ENCODE data around the gene PHETA1.
A peak's percentile ranks its signal among the peaks of the same experiment; 100 is the strongest.

Gene PHETA1

DNA sequence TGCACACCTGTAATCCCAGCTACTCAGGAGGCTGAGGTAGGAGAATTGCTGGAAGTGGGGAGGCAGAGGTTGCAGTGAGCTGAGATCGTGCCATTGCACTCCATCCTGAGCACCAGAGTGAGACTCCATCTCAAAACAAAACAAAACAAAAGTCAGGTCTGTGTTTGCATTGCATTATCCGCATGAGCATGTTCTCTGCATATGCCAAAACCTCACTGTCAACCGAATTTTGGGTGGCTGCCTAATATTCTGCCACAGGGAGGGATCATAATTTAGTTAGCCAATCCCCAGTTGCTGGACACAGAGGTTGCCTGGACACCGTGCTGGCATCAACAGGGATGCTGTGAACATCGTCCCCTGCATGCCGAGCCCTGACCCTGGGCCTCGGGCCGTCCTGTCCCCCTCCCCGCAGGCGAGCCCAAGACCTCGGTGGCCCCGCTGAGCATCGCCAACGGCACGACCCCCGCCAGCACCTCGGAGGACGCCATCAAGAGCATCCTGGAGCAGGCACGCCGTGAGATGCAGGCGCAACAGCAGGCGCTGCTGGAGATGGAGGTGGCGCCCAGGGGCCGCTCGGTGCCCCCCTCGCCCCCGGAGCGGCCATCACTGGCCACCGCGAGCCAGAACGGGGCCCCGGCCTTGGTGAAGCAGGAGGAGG lies 49.2 kb downstream of the PHETA1 start:
- no peak for DNase-seq

DNA sequence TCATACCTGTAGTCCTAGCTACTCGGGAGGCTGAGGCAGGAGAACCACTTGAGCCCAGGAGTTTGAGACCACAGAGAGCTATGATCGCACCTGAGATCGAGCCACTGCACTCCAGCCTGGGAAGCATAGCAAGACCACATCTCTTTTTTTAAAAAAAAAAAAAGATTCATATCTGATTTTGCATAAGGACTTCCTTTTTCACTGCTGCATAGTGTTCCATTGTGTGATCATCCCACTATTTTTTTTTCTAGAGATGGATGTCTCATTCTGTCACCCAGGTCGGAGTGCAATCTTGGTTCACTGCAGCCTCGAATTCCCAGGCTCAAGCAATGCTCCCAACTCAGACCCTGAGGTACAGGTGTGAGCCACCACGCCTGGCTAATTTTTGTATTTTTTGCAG lies 50.4 kb downstream of the PHETA1 start:
- DNase-seq: no peak

DNA sequence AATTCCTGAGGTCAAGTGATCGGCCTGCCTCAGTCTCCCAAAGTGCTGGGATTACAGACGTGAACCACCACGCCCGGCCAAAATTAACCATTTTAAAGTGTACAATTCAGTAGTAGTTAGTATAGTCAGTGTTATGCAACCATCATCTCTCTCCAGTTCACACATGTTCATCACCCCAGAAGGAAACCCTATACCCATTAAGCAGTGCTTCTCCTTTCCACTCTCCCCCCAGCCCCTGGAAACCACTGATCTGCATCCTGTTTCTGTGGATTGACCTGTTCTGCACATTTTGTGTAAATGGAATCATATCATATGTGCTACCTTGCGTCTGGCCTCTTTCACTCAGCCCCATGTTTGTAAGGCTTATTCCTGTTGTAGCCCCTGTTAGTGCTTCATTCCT lies 52.2 kb downstream of the PHETA1 start:
- DNase-seq: no peak

DNA sequence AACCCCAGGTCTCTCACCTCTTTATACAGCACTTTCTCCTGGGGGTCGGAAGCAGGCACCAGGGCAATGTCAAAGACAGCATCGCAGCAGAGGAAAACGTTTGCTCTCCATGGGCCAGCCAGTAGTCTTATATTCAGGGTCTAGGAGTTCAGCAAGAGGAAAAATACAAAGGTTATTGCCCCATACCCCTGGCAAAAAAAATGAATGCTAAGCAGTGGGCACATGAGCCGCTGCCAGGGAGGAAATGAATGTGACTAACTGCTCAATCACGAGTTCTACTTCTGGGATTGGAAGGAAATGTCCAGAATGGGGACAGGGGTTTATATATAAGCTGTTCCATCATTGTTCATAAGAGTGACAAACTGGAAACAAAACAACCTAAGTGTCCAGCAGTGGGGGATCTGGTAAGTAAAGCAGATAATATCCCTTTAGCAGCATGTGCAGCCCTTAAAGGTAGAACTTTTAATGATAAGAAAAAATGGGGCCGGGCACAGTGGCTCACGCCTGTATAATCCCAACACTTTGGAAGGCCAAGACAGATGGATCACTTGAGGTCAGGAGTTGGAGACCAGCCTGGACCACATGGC lies 53.8 kb downstream of the PHETA1 start:
- peak in 1 of 2 donors; percentile 37 for DNase-seq

DNA sequence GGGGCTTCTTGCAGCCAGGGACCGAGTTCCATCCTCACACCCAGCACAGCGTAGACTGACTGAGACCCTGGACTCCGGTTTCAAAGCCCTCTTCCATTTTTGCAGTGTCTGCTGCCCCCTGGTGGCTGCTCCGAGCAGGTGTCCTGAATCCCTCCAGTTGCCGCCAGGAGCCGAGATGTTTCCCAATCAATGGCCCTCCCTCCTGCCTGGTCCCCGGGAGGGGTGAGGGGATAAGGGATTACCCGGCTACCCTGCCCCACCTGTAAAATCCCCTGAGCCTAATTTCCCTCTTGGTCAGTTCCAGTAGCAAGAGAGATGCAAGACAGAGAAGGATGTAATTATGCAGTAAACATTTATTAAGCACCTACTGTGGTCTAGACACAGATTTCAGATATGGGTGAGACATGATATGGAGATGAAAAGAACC lies 55.0 kb downstream of the PHETA1 start:
- DNase-seq: peak; percentile 60 to 66

DNA sequence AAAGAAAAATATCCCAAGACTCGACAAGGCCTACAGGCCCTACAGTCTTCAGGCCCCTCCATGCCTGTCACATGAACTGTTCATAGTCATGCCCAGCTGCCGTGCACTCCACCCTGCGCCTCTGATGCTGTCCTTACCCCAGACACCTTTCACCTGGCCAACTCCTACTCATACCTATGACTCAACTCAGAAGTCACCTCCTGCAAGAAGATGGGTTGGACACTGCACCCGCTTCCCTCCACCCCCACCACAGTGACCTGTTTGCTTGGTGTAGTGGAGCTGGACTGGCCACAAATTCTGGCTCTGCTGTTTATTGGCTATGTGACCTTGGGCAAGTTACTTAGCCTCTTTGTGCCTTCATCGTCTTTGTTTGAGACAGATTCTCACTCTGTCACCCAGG lies 56.2 kb downstream of the PHETA1 start:
- DNase-seq: no peak

DNA sequence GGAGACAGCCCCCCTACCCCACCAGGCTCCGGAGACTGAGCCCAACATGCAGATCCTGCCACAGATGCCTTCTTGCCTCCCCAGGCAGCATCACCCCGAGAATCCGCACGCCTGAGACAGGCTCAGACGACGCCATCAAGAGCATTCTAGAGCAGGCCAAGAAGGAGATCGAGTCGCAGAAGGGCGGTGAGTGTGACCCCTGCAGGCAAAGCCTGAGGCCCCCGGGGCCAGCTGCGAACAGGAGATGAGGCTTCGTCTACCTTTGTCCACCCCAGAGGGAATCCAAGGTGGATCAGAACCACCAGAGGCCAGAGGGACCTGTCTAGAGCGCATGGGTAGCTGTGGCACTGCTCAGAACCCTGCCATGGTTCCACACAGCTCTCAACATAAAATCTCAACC lies 56.9 kb downstream of the PHETA1 start:
- no peak for DNase-seq

DNA sequence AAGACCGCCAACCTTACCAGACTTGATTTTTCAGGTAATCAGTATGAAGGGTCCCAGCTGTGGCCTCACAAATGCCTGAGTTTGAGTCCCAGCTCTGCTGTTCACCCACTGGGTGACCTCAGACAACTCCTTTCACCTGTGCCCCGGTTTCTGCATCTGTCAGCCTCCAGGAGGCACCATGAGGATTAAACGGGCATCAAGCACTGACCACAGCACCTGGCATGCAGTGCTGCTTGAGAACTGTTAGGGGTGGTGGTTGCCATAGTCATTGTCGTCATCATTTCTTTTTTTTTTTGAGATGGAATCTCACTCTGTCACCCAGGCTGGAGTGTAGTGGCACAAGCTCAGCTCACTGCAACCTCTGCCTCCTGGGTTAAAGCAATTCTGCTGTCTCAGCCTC lies 57.9 kb downstream of the PHETA1 start:
- DNase-seq: no peak

All from CD4-positive, alpha-beta T cell treated with Interleukin-1 beta for 1 hour (primary cell).